ENCODE results near the gene OAT.

DNA sequence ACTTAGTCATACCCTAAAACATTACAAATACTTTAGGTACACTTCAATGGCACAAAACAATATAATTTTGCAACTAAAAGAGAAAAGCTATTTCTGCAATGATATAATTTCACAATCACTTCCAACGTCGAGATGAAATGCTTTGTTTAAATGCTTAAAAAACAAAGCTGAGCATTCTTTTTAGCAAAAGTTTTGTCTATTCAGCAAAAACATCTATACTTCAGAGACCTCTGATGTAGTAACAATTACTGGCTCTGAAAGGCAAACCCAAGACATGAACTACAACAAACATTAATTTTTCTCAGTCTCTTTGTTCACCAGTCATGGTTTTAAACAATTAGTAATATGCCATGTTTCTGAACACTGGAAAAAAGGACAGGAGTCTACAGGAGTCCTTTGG lies 16.4 kb downstream of the OAT start:
- TF ChIP-seq, protein P1, sequence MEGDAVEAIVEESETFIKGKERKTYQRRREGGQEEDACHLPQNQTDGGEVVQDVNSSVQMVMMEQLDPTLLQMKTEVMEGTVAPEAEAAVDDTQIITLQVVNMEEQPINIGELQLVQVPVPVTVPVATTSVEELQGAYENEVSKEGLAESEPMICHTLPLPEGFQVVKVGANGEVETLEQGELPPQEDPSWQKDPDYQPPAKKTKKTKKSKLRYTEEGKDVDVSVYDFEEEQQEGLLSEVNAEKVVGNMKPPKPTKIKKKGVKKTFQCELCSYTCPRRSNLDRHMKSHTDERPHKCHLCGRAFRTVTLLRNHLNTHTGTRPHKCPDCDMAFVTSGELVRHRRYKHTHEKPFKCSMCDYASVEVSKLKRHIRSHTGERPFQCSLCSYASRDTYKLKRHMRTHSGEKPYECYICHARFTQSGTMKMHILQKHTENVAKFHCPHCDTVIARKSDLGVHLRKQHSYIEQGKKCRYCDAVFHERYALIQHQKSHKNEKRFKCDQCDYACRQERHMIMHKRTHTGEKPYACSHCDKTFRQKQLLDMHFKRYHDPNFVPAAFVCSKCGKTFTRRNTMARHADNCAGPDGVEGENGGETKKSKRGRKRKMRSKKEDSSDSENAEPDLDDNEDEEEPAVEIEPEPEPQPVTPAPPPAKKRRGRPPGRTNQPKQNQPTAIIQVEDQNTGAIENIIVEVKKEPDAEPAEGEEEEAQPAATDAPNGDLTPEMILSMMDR (IDR thresholded peaks at IDR 0.05) = no peak
- TF ChIP-seq POLR2A (IDR thresholded peaks at IDR 0.05) = no peak
